Measurements from ENCODE around the gene HSD3B7.

The HSD3B7 gene

DNA sequence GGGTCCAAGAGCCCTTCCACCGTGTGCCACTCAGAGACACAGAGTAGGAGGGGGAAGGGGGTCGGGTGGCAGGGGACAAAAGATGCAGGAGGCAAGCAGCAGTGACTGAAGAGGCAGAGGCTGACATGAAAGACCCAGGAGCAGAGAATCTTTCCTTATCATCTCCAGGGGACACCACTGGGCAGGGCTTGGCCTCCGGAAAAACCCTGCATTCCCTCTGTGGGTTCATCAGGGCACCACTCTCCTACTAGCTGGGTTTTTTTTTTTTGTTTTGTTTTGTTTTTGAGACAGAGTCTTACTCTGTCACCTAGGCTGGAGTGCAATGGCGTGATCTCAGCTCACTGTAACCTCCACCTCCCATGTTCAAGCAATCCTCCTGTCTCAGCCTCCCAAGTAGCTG, 46.3 kb downstream of the HSD3B7 start:
- no peak for DNase-seq

DNA sequence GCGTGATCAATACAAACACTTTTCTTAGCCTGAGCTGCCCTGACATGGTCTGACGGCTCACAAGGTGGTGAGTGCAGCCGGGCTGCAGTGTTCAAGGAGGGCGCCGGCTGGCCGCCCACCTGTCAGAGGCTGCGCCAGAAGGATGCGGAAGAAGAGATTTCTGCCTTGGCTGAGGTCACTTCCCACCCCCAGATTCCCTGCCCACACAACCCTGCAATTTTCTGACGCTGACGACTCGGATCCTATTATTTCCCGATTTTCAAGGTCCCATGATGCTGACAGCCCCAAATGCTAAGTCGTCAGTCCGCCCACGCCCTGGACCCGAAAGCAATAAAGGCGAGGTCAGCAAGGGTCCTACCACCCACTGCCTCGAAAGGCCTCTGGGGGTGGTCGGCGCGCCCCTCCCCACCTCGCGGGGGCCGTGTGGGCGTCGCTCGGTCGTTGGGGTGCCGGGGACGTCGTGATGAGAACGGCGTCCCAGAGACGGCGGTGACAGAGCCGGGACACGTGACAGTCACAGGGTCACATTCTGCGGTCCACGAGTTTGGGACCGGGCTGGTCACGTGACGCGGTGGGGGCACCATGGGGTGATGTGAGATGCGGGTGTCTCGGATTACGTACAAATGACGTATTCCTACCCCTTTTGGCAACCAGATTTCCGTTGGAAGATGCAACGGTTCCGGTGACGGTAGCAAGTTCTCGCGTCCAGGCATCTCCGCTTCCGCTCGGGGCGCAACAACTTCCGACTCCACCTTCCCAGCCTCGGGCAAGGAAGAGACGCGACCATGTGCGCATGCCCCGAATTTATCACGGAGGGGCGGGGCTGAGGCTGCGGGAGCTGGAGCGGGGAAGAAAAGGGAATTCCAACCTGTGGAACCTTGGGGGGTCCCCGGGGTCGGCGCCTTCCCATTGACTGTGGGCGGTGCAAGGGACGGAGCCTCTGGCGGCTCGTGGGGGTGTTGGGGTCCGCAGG, 48.0 kb downstream of the HSD3B7 start, which contains the start of gene STX4:
STX4 (plus strand) TSS at position 823 of the 973 bp plus-strand sequence. CDS start 248 bp downstream, outside the sequence.
- DNase-seq: peak; percentile 99

DNA sequence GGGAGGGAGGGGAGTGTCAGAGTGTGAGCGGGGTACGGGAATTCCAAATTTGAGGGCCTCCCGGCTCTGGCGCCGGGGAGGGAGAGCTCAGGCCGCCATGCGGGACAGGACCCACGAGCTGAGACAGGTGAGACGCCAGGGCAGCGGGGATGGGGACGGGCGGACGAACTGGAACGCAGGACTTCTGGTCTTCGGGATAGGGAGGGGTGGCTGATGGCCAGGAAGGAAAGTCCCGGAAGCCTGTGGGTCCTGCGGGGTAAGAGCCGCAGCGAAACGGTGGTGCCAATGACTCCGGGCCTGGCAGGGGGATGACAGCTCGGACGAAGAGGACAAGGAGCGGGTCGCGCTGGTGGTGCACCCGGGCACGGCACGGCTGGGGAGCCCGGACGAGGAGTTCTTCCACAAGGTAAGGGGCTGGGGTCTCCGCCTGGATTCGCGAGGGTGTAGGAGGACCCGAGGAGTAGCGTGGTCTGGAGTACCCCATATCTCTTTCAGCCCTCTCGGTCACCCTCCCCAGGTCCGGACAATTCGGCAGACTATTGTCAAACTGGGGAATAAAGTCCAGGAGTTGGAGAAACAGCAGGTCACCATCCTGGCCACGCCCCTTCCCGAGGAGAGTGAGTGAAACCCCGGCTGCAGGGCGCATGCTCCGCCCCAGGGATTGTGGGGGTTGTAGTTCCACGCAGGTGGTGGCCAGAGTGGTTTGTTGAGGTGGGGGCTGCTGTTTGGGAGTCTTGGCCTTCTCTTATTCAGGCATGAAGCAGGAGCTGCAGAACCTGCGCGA, 48.9 kb downstream of the HSD3B7 start:
- DNase-seq: peak; percentile 88

- no peak for DNase-seq
These were observed 51.7 kb downstream of the HSD3B7 start for GRCh38 chr16:31036691-31037090.
